ENCODE results near the gene PITPNC1.
"Not testable (repeated sequence)": the region's sequence is repeated elsewhere in the genome, so short reads cannot be mapped to it uniquely, and the experiment has no call there.

Gene PITPNC1

DNA sequence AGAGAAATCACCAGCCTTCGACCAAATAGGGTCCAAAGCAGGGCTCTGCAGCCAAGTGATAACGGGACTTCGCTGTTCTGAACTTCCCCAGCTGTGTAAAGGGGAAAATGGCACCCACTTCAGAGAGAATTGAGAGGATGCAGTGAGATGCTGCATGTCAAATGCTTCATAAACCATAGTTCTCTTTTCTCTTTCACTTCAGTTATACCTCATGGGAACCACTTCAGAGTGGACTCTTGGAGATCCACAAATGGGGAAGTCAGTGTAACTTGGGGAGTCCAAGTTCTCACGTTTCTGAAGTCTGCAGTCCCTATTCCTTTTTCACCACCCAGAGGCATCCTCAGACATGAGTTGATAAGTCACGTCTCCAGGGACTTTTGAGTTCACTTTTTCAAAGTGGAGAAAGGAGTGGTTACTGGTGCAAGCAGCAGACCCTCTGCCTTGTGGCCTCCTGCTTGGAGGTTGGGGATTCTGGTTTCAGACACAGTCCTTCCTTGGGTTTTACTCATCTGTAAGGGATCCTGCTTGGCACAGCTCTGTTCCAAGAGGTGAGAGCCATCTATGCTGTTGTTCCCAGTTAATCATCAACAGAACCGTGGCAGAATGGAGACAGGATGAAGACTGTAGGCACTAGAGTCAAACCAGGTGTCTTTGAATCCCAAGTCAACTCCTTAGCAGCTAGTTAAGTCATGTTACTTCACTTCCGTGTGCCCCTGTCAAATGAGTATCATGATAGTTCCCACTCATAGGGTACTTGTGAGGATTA is 217.2 kb downstream of the PITPNC1 start:
- DNase-seq, result no peak

DNA sequence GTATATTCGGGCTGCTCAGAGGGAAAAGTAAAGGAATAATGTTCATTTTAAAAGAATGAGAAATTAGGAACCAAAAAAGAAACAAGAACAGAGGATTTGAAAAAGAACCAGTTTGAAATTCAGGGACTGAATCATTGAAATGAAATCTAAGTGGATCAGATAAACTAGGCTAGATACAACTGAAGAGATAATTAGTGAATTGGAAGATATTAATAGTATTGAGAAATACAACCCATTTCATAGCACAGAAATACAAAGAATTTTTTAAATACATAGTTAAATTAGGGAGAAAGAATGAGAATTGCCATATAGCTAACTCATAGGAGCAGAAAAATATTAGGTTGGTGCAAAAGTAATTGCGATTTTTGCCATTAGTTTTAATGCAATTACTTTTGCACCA is 223.3 kb downstream of the PITPNC1 start:
- no peak for DNase-seq

DNA sequence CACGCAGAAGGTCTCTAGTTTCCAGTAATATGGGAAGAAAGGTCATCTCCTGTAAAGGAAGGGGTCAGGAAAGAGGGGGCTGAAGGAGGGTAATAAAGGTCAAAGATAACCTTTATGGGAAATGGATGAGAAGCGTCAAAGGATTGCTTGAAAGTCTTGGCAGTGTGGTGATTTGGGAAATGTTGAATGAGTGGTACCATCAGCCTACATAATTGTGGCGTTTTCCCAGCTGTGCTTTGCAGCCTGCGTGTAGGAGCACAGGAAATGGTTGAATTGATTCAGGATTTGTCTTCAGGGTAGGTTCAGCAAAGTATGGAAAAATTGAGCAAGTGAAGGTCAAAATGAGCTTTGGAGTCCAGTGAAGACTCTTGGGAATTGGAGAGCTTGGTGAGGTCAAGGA is 224.8 kb downstream of the PITPNC1 start:
- no peak for DNase-seq

DNA sequence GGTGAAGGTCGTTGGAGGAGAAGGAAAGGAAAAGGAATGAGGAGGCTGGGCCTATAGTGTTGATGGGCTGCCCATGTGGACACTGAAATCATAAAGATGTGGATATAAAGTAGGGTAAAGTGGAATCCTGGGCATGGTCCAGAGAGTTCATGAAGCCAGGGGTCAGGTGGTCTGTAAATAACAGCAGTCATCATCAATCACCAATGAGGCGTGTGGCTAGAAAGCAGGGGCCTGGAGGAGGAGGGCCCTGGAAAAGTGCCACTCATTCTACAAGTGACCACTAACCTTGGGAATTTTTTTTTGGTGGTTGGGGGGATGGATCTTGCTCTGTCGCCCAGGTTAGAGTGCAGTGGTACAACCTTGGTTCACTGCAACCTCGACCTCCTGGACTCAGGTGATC is 225.4 kb downstream of the PITPNC1 start:
- no peak for DNase-seq

DNA sequence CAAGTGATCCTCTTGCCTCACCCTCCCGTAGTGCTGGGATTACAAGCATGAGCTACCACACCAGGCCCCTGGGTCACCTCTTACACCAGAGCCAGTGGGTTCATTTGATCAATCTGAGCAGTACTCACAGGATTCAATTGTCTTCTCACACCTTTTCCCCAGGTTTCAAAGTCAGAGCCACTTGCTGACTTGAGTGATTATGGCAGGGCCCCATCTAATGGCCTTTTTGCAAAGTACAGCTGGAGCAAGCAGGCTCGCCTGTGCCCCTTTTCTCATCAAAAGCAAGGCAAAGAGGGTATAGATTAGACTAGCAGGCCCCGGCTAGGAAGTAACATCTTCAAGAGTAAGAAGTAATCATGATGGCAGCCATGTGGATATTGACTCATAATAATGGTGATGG is 225.9 kb downstream of the PITPNC1 start:
- peak; percentile 38 for DNase-seq

DNA sequence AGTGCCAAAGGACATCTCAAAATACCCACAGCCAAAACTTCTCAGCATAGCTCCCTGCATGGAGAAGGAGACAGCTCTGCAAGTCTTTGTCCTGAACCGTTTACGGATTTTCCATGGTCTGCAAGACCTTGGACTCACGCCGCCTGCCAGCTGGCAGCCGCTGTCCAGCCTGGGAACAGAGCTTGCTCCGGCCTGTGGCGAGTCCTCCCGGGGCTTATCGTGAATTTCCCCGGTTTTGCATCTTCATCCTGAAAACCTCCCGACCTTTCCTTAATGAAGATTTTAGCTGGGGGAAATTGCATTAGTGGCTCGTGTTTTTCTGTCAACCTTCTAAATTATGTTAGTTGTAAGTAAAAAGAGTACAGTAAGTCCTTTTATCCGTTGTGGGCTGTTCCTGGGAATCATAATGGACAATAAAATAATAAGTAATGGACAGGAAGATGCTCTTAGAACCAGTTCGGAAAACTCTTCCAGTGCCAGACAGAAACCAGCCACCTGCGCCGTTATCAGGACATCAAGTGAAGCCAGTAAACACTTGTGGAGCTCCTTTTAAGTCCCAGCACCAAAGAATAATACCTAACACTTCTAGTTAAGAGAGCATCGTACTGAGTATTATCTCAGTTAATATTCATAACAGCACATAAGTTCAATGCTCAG is 228.3 kb downstream of the PITPNC1 start:
- DNase-seq, result no peak

DNA sequence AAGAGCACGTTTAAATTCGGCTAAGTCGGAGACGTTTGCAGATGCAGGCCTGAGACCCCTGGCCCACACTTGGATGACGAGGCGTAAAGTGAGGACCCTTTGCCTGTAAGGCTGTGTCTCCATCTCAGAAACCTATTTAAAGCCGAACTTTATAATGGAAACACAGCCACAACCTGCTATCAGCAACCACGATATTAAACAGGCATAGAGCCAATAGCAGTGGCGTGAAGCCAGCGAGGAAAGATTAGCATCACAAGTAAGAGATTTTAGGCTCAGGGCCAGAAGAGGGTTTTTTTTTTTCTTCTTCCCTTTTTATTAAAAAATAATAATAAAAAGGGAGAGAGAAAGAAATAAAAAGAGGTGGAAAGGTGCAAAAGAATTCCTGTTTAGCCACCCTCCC is 229.4 kb downstream of the PITPNC1 start:
- DNase-seq, result no peak

DNA sequence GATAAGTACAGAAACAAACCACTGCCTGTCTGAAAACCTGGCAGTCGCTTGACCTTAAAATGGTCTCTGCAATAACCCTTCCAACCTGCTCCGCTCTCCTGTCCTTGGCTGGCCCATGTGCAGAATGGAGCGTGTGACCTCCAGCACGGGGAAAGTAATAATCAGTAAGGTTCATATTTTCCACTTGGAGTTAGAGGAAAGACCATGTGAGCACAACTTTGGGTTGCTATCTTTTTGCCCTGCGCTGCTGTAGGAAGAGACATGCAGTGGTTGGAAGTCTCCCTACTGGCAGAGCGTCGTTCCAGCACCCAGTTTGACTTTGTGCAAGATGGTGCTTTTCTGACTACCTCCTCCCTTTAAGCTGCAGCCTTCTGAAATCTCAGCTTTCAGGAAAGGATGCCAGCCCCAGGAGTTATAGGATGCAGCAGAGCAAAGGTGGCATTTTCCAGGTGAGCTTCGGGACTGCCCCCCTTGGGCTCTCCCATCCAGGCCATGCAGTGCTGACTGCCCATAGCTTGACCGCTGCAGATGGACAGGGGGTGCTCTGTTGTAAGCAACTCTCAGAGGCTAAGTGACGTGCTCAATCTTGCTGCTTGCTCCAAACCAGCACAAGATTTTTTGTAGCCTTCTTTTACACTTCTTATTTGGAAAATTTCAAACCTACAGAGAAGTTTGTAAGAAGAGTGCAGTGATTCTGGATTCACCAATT is 230.0 kb downstream of the PITPNC1 start:
- DNase-seq, result no peak

DNA sequence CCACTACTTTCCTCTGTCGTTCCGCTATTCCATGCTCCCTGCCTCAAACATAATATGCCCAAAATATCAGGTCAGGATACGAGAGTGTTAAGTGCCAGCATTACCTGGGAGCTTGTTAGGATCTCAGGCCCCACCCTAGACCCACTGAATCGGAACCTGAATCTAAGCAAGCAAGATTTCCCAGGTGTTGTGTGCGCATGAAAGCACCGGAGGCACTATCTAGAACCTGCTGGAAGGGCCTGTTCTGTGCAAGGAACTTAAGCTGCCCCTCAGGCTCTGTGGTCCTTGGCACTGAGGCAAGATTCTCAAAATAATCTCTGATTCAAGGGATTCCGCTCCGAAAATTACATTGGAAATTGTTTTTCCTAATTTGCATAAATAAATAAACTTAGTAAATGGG is 233.0 kb downstream of the PITPNC1 start:
- DNase-seq, result no peak

DNA sequence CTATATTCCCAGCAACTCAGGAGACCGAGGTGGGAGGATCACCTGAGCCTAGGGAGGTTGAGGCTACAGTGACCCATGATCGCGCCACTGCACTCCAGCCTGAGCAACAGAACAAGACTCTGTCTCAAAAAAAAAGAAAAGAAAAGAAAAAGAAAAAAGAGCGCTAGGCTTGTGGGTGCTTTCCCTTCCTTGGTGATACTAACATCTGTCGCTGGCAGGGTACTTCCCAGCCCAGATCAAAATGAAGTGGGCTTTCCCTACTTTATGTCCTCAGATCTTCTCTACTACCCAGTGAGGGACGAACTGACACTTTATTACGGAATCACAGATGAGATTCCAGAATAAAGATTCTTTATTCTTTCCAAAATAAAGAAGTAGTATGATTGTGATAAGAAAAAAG is 236.9 kb downstream of the PITPNC1 start:
- no peak for DNase-seq

DNA sequence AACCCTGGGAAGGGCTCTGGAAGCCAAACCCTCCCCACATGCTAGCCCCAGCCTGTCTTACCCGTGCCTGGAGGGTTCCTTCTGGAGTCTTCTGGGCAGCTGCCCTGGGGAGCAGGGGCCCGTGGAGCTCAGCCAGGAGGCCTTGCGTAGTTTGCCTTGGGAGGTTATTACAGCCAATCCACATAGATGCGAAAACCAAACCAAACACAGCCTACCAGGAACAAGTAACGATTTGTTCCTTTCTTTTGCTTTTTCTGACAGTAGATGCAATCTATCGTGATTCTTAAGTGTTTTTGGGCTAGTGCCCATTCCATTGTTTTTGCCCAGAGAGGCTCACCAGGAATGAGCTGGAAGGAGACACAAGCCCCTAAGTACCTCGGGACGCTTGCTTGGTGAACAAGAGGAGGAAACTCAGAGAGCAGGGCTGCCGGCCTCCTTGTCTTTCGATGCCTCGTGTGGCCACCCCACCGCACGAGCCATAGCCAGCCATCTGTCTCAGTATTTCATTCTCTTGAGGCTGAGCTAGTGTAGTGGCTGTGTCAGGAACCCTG is 238.0 kb downstream of the PITPNC1 start:
- no peak for DNase-seq

DNA sequence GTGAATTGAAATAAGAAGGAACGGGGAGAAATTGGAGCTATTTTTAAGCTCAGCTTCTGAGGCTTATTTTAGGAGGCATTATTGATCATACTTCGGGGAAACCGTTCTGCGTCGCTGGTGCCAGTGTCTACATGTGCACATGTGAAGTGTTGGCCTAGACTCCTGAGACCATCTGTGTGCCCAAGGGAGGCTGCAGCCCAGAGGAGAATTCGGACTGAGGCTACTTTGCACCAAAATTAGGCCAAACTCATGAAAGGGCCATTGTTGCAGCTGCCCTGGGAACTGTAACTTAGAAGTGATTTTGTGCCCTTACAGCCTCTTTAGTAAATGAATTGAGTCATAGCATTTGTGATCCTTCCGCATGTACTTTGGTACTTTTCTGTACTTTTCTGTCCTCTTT is 238.7 kb downstream of the PITPNC1 start:
- DNase-seq, result no peak

DNA sequence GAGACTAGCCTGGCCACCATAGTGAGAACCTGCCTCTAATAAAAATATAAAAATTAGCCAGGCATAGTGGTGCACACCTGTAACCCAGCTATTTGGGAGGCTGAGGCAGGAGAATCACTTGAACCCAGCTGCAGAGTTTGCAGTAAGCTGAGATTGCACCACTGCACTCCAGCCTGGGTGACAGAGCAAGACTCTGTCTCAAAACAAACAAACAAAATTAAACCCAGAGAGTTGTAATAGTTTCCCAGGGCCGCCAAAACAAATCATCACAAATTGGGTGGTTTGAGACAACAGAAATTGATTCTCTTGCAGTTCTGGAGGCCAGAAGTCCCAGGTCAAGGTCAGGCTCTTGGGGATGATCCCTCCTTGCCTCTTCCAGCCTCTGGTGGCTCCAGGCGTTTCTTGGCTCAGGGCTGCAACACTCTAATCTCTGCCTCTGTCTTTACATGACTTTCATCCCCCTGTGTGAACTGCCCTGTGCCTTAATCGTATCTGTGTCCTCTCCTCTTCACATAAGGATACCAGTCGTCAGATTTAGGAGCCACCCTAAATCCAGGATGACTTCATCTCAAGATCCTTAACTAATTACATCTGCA is 240.3 kb downstream of the PITPNC1 start:
- no peak for DNase-seq

DNA sequence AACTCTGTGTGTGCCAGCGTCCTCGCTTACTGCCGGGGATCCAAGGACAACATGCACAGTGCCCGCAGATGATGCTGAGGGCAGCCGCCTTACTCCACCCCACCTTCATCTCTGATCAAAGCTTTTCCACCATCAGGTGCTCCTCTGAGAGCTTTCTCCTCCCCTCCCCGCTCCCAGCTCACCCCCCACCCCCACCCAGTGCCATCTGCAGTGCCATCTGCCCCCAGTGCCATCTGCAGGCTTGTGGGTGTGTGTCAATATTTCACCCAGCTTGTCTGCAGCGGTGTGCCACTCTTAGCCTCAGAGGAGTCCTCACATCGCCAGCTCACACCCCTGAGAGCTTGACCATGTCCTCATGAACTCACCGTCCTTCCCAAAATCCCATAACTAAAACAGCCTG is 242.5 kb downstream of the PITPNC1 start:
- no peak for DNase-seq

DNA sequence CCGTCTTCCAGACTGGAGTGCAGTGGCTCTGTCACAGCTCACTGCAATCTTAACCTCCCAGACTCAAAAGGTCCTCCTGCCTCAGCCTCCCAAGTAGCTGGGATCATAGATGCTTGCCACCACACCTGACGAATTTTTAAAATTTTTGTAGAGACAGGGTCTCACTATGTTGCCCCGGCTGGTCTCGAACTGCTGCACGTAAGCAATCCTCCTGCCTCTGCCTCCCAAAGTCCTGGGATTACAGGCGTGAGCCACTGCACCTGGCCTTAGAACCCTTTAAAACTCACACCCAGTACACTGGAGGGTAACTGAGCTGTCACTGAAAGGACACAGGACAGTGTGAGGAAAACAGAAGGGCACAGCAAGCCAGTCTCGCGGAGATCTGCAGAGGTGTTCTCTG is 243.0 kb downstream of the PITPNC1 start:
- no peak for DNase-seq

DNA sequence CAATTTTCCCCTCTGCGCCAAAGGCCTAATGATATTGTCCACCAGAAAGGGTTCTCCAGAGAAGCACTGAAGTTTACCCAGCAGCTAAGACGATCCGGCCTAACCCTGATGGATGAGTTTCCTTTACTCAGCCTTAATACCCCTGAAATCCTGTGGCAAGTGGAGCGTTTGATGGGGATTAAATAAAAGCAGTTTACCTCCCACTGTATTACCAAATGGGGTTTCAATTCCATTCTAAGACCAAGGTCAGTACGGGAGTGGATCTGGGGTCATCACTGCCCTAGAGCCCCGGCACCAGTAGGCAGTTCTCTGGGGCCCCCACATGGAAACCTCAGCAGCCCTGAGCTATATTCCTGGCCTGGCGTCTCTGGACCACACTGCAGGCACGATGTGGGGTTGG is 243.6 kb downstream of the PITPNC1 start:
- no peak for DNase-seq

DNA sequence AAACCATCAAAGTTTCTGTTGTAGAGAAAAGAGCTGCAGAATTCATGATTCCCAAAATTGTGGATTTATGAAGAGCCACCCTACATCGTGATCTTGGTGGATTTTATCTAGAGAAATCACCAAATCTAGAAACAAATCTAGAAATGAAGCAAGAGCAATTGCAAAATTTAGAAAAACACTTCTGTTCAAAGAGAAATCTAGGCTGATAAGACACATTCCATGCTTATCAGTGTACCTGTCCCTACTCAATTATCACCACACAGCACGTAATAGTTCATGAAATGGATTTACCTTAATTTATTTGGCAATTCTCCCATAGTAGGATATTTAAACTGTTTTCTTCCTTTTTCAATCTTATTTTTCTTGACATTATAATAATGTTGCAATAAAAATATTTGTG is 246.7 kb downstream of the PITPNC1 start:
- DNase-seq, result no peak

DNA sequence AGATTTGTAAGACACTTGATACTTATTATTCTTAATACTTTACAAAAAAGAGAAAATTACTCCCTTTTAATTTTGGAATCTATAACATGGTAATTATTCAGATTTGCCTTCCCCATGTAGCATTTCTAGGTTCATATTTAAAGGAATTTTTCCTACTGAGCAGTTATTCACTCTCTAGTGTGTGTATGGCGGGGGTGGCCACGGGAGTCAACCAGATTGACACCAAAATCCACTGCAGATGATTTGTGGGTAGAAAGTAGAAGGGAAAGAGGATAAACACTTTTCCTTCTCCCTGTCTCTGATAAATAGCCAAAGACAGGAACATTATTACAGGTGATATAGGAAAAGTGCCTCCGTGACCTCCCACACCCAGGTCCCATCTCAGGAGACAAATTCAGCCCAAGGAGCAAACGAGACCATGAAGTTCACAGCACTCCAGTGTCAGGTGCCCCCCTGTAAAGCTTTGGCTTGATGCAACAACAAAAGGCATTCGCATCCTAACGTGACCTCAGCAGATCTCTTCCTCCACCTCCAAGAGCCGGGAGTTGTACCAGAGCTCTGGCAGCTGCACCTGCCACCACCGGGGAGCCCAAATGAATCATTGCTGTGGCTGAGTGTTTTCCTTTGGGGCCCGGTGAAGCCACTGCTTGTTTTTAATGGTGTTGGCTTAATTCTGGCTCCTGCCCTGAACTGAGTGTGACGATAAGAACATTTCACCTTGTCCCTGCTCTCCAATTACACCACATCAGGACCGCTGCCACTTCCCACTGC is 248.0 kb downstream of the PITPNC1 start:
- no peak for DNase-seq

DNA sequence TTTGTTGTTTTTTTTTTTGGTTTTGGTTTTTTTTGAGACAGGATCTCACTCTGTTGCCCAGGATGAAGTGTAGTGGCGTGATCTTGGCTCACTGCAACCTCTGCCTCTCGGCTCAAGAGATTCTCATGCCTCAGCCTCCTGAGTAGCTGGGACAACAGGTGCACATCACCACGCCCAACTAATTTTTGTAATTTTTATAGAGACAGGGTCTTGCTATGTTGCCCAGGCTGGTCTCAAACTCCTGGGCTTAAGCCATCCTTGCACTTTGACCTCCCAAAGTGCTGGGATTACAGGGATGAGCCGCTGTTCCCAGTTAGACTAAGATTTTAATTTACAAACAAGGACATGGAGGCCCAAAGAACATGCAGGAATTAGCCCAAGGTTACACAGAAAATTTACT is 248.9 kb downstream of the PITPNC1 start:
- no peak for DNase-seq

DNA sequence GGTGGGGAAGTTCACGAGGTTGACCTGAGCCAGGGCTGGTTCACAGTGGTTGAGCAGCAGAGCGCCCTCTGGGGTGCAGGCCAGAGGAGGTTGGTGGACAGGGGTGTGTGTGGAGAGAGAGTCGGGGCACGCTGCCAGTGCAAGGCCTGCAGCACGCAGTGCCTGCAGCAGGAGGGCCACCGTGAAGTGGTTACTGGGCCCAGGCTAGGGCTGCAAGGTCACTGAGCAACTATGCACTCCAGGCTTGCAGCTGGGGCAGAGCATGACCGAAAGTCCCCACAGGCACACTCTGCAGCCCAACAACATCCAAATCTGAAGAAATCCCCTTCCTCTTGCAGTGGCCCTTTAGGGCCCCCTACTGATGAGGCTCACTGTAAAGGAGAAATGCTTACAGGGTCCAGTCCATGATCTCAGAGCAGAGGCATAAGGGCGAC is 251.5 kb downstream of the PITPNC1 start:
- no peak for DNase-seq

DNA sequence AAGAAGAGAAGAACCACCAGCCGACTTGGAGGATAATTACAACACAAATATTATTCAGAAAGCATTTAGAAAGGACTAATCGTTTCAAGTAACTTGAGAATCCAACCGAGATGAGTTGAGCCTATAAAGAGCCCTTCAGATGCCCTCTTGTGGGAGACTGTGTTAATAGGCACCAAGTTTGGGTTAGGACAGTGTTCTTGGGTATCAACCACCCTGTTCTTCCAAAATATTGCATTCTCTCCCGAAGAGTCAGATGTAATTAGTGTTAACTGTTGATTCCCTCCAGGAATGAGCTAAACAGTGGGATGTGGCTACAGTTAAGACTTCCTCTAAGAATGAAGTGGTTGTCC is 252.9 kb downstream of the PITPNC1 start:
- no peak for DNase-seq

DNA sequence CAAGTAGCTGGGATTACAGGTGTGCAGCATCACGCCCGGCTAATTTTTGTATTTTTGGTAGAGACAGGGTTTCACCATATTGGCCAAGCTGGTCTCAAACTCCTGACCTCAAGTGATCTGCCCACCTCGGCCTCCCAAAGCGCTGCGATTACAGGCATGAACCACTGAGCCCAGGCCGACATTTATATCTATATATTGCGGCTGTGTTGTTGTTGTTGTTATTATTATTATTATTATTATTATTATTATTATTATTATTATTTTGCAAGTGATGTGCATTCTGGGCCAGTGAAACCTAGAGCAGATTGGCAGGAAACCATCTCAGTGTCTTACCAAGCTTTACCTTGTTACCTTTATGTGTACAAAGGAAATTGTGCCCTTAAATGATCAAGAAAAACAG is 253.8 kb downstream of the PITPNC1 start:
- DNase-seq, result not testable (repeated sequence)

DNA sequence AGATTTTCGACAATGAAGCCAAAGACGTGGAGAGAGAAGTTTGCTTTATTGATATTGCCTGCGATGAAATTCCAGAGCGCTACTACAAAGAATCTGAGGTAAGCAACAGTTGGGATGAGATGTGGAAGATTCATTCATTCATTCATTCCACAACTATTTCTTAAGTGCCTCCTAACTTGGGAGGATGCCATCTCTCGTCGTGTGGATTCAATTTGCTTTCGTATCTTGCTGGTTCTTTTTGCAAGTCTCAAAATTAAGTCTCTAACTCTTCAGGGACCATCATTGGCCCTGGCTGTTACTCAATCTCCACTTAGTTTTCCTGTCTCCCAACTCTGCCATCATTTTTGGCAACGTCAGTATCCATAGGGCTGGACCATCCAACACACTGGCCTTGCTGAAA is 255.1 kb downstream of the PITPNC1 start:
- no peak for DNase-seq

Data from activated naive CD4-positive, alpha-beta T cell treated with Interleukin-2 at 50 U/mL for 16 hours (primary cell).